Lung (tissue), 12 donors: ENCODE results near the gene KCNIP2. TPM values are rescaled to one million over a fixed set of nuclear protein-coding genes. Genes with fewer than 3 reads are reported as not detected.

Experiments used
- ATAC-seq: fragments of 200-7000 bp; cut with Tn5 transposase; one replicate; pipeline ENCODE4 v1.9.1; 2020; ENCODE audit warnings: moderate number of reproducible peaks; ENCODE audit not compliant: insufficient read depth, low FRiP score
- DNase-seq, 3 donors: peaks; one replicate each; pipeline ENCODE4 v3.0.0-alpha.2; 2013 to 2017
- H3K27ac ChIP-seq, 2 donors: one replicate each; pipeline ENCODE4 v1.5.1; 2013; ENCODE audit warnings: mild to moderate bottlenecking in 2 of 2, moderate library complexity in 2 of 2, control low read depth in 1 of 2, inconsistent platforms in 1 of 2, low read depth in 1 of 2, low read length in 1 of 2
- H3K27me3 ChIP-seq, 3 donors: one replicate each; pipeline ENCODE4 v1.5.1; 2013; ENCODE audit warnings: low read length in 2 of 3; ENCODE audit not compliant: control insufficient read depth in 3 of 3, insufficient read depth in 3 of 3
- H3K36me3 ChIP-seq, 4 donors: one replicate each; pipeline ENCODE4 v1.5.1; 2013; ENCODE audit warnings: low read length in 4 of 4, mild to moderate bottlenecking in 1 of 4, moderate library complexity in 1 of 4; ENCODE audit not compliant: control insufficient read depth in 4 of 4, insufficient read depth in 4 of 4
- H3K4me1 ChIP-seq, 5 donors: one replicate each; pipeline ENCODE4 v1.5.1; 2013; ENCODE audit warnings: low read length in 5 of 5, mild to moderate bottlenecking in 2 of 5, moderate library complexity in 1 of 5; ENCODE audit not compliant: control insufficient read depth in 5 of 5, insufficient read depth in 5 of 5
- H3K4me3 ChIP-seq: one replicate; pipeline ENCODE4 v1.5.1; 2013; ENCODE audit warnings: mild to moderate bottlenecking, control low read depth, moderate library complexity
- H3K9ac ChIP-seq, 2 donors: one replicate each; pipeline ENCODE4 v1.5.1; 2013; ENCODE audit warnings: low read length in 2 of 2, control low read depth in 1 of 2; ENCODE audit not compliant: insufficient read depth in 1 of 2
- H3K9me3 ChIP-seq, 4 donors: one replicate each; pipeline ENCODE4 v1.5.1; 2013; ENCODE audit warnings: low read length in 3 of 4, mild to moderate bottlenecking in 1 of 4, moderate library complexity in 1 of 4; ENCODE audit not compliant: control insufficient read depth in 4 of 4, insufficient read depth in 3 of 4
- WGBS, 2 donors: extraction: QIAGEN DNeasy Blood & Tissue Kit; methylation state at CpG; one replicate each; pipeline ENCODE4 v1.1.7; 2013; 5-methylcytosine and 5-hydroxymethylcytosine counted together
- polyA plus RNA-seq, 2 donors: library from polyadenylated mRNA; stranded (reverse); fragments of 200-250 nt; gene quantifications; one replicate each; pipeline ENCODE4 v1.2.1, GENCODE V29; 2013
- total RNA-seq, 2 donors: library from RNA; depleted of rRNA in 1 of 2; stranded (reverse); fragments of >200 nt in 1 of 2; gene quantifications; one replicate each; pipeline ENCODE4 v1.2.1, GENCODE V29; 2014 to 2021
- TF ChIP-seq, protein P1 (sequence below): IDR thresholded peaks from 2 replicates; pipeline ENCODE4 v1.5.1; 2012; ENCODE audit warnings: mild to moderate bottlenecking; ENCODE audit errors: control extremely low read depth, extremely low read depth
- donor health status: control.
- donor health status: control.
- donor health status: Bipolar disorder and iron deficiency.
- donor health status: healthy.
- donor health status: DM: yes; HTN: yes; CAD: no.

Gene KCNIP2
- total and polyA plus RNA-seq, 4 donors, result 0.37 to 3.1 (median 2.1) TPM

DNA sequence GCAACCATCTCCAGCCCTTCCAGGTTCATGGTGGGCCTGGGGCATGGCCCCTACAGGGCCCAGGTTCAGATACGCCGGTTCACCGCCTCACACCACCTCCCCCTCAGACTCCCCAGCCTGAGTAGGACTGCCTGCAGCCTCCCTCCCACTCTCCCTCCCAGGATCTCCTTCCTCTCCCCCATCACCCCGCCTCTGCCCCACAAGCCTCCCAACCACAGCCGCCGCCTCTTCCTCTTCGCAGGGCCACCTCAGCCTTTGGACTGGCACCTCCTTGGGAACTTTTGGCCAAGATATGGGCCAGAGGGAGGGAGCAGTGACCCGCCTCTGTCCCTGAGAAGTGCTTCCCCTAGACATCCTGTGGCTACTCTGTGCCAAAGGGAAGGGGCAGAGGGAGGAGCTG, 9.3 kb downstream of the KCNIP2 start:
- Histone ChIP-seq H3K9ac (no peak overlapping the region), H3K9me3 (no peaks in the 10 kb centered on the region), H3K27ac (no peak overlapping the region), H3K36me3 (no peaks in the 10 kb centered on the region), H3K4me1 (peaks cover 0 to 33% (median 14%) of the 10 kb centered on the region in 5 donors), H3K27me3 (no peaks in the 10 kb centered on the region), H3K4me3 (no peak overlapping the region)
- no peak for ATAC-seq
- DNase-seq, result no peak
- 20 to 65% methylated on average over 6 to 8 of the region's 8 CpGs for WGBS, 2 donors
- TF ChIP-seq, protein P1, sequence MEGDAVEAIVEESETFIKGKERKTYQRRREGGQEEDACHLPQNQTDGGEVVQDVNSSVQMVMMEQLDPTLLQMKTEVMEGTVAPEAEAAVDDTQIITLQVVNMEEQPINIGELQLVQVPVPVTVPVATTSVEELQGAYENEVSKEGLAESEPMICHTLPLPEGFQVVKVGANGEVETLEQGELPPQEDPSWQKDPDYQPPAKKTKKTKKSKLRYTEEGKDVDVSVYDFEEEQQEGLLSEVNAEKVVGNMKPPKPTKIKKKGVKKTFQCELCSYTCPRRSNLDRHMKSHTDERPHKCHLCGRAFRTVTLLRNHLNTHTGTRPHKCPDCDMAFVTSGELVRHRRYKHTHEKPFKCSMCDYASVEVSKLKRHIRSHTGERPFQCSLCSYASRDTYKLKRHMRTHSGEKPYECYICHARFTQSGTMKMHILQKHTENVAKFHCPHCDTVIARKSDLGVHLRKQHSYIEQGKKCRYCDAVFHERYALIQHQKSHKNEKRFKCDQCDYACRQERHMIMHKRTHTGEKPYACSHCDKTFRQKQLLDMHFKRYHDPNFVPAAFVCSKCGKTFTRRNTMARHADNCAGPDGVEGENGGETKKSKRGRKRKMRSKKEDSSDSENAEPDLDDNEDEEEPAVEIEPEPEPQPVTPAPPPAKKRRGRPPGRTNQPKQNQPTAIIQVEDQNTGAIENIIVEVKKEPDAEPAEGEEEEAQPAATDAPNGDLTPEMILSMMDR, result no peak

DNA sequence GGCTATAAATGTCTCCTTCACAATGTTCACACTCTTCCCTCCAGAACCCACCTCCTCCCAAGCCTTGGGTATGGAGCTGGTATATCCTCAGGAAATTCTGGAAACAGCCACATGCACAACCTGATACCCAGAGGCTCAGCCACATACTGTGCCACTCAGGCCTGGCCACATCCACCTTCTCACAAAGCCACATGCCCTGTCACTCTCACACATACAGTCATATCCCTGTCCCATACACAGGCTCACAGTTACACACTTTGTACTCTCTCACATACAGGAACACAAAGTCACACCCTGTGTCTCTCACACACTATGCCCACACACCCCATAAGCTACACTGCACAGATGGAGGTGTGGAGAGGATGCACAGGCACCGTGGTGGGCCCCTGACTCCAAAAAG, 10.1 kb downstream of the KCNIP2 start:
- Histone ChIP-seq H3K36me3 (no peaks in the 10 kb centered on the region), H3K4me3 (no peak overlapping the region), H3K27me3 (no peaks in the 10 kb centered on the region), H3K27ac (no peak overlapping the region), H3K9me3 (no peaks in the 10 kb centered on the region), H3K4me1 (peaks cover 0 to 38% (median 14%) of the 10 kb centered on the region in 5 donors), H3K9ac (no peak overlapping the region)
- TF ChIP-seq, protein P1, result no peak
- WGBS, 2 donors, result 92 to 96% methylated on average over 1 of the region's 1 CpG
- DNase-seq, result no peak
- ATAC-seq, result no peak

- H3K9me3 ChIP-seq, result no peaks in the 10 kb centered on the region
- DNase-seq (peak; percentile 77 to 92 (median 87)), ATAC-seq (no peak)
- H3K4me1 ChIP-seq, result peaks cover 0 to 38% (median 14%) of the 10 kb centered on the region in 5 donors
- no peak overlapping the region for H3K4me3 ChIP-seq
- no peak overlapping the region for H3K9ac ChIP-seq
- no peaks in the 10 kb centered on the region for H3K27me3 ChIP-seq
- no peaks in the 10 kb centered on the region for H3K36me3 ChIP-seq
- TF ChIP-seq, protein P1, result no peak
- H3K27ac ChIP-seq, result no peak overlapping the region
- 67 to 77% methylated on average over 4 of the region's 4 CpGs for WGBS, 2 donors
Measured at GRCh38 chr10:101832325-101832771, 11.3 kb downstream of the KCNIP2 start.
